H1 (cell line): ENCODE measurements around the gene CHEK2.
"Not testable (repeated sequence)": the region's sequence is repeated elsewhere in the genome, so short reads cannot be mapped to it uniquely, and the experiment has no call there.

Experiments used
- ASH2L ChIP-seq: fragments of 200-600, 300-600 bp; sonication (generic); IDR thresholded peaks from one replicate; pipeline ENCODE4 v1.7.1; 2017; ENCODE audit warnings: low read length
- ATF2 ChIP-seq: IDR thresholded peaks from 2 replicates; pipeline ENCODE4 v1.6.1; 2012; ENCODE audit warnings: low read length, inconsistent platforms
- ATF3 ChIP-seq: IDR thresholded peaks from 2 replicates; pipeline ENCODE4 v1.6.1; 2011; ENCODE audit warnings: low read depth, mild to moderate bottlenecking, low read length; ENCODE audit not compliant: insufficient read depth
- CBX5 ChIP-seq: fragments of 300-800, 300-1000 bp; sonication (generic); IDR thresholded peaks from 2 replicates; pipeline ENCODE4 v1.7.1; 2016; ENCODE audit warnings: antibody characterized with exemption, low read length, low read depth
- CTCF ChIP-seq, 3 experiments: IDR thresholded peaks; 1 replicate in 2 of 3; 2 replicates in 1 of 3; pipeline versions ENCODE4 v1.5.1 to v1.6.1; 2011; ENCODE audit warnings: low read length in 3 of 3, mild to moderate bottlenecking in 3 of 3, inconsistent platforms in 2 of 3, low read depth in 1 of 3, moderate library complexity in 1 of 3; ENCODE audit not compliant: insufficient read depth in 1 of 3; ENCODE audit errors: control extremely low read depth in 1 of 3
- EZH2 ChIP-seq: fragments of 200-600 bp; sonication (generic); IDR thresholded peaks from 2 replicates; pipeline ENCODE4 v1.7.1; 2012; ENCODE audit warnings: low read depth, mild to moderate bottlenecking, moderate library complexity, low read length, inconsistent platforms; ENCODE audit not compliant: severe bottlenecking
- FOSL1 ChIP-seq: IDR thresholded peaks from 2 replicates; pipeline ENCODE4 v1.6.1; 2011; ENCODE audit warnings: mild to moderate bottlenecking, low read depth, low read length, moderate library complexity; ENCODE audit not compliant: insufficient read depth
- JUN ChIP-seq: IDR thresholded peaks from 2 replicates; pipeline ENCODE4 v1.6.1; 2011; ENCODE audit warnings: low read depth, mild to moderate bottlenecking, improper control_type of control experiment, low read length
- SP1 ChIP-seq: IDR thresholded peaks from 2 replicates; pipeline ENCODE4 v1.6.1; 2011; ENCODE audit warnings: low read depth, low read length
- TAF1 ChIP-seq: IDR thresholded peaks from 2 replicates; pipeline ENCODE4 v1.6.1; 2011; ENCODE audit warnings: mild to moderate bottlenecking, low read depth, low read length
- YY1 ChIP-seq: IDR thresholded peaks from 2 replicates; pipeline ENCODE4 v1.6.1; 2011; ENCODE audit warnings: low read depth, mild to moderate bottlenecking, low read length

GRCh38 chr22:28738876-28739275, 2.7 kb downstream of the CHEK2 start:
- not testable (repeated sequence) for TF ChIP-seq CTCF (IDR thresholded peaks at IDR 0.05; ENCODE audit: control extremely low read depth in 1 of 3, insufficient read depth in 1 of 3, low read depth in 1 of 3, low read length in 3 of 3); CBX5; ATF2; ATF3; FOSL1; TAF1; SP1; EZH2; ASH2L; JUN; YY1
